Measurements from ENCODE around the gene TRIM39. TPM values are rescaled to one million over a fixed set of nuclear protein-coding genes. Genes with fewer than 3 reads are reported as not detected.

Gene TRIM39
- total RNA-seq, result 11.7 and 12.5 TPM in 2 replicates

DNA sequence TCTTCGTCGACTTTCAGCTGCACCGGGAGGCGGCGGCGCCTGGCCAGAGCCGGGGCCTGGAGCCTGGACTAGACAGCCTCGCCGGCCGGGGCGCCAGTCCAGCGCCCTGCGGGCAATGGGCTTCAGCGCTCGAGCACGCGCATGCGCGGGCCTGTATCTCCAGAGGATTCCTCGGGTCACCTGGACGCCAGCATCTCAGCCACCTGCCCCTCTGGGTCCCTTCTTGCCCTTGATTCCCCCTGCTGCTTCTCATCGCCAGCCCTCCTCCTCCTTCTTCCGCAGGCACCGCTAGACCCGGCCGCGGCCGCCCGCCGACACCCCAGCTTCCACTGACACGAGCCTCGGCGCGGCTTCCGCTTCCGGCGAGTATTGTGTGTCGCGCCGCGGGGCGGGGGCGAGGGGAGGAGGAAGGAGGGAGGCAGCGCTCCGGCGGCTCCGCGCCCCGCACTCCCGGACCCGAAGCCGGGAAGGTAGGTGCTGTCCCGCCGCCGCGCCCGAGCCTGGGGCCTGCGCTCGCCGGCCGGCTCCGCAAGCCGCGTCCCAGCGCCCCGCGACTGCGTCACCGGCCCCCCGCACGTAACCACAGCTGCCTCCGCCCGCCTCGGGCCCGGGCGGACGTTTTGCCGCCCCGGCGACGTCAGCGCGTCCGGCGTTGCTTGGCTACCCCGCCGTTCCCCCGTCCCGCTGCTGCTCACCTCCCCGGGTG, at the start of gene TRIM39:
TSS of gene TRIM39 (plus strand) at position 402 of the 706 bp plus-strand sequence. CDS start 2,391 bp downstream, outside the sequence.

DNA sequence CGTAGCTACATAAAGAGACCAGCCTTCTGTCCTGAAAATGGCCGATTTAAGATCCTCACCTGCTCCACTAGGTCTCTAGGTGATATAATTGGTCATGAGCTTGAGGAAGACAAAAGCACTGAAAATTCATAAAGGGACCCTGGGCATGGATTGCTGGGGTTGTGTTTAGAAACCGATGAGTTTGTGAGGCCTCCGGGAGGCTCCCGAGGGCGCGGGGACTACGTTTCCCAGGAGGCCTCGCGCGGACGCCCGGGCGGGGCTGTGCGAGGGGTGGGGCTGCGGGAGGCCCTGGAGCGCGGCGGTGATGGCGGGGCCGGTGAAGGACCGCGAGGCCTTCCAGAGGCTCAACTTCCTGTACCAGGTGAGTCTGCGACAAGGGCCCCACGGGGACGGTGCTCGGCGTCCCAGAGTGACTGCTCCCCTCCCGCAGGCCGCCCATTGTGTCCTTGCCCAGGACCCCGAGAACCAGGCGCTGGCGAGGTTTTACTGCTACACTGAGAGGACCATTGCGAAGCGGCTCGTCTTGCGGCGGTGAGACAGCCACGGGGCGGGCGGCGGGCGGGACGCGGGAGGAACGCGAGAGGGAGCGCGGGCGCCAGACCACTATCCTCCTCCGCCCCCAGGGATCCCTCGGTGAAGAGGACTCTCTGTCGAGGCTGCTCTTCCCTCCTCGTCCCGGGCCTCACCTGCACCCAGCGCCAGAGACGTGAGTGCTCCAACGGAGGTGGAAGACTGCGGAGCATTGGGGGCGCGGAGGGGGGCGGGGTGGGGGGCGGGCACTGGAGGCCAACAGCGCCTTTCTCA, 18.3 kb downstream of the TRIM39 start, which contains the start of gene RPP21:
TSS of gene RPP21 (plus strand) at position 289 of the 804 bp plus-strand sequence. CDS start at position 305, 16 bp downstream.

Other genes starting within 250 kb of the TRIM39 start
- gene TRIM31, start 213.8 kb upstream of the TRIM39 start, total RNA-seq, result 0.05 TPM in 1 of 2 replicates, not detected in the other
- not detected in 2 replicates for gene TRIM40, start 190.8 kb upstream of the TRIM39 start, total RNA-seq
- gene TRIM10, start 165.7 kb upstream of the TRIM39 start, total RNA-seq, result not detected in 2 replicates
- not detected in 2 replicates for gene TRIM15, start 163.4 kb upstream of the TRIM39 start, total RNA-seq
- gene TRIM26, start 113.5 kb upstream of the TRIM39 start, total RNA-seq, result 47.3 and 59.0 TPM in 2 replicates
- gene RPP21, start 18.2 kb downstream of the TRIM39 start, total RNA-seq, result 97.3 and 106 TPM in 2 replicates
- 130 and 131 TPM in 2 replicates for gene HLA-E, start 162.6 kb downstream of the TRIM39 start, total RNA-seq
- gene GNL1, start 229.6 kb downstream of the TRIM39 start, total RNA-seq, result 36.1 and 49.5 TPM in 2 replicates
- 2.9 and 8.5 TPM in 2 replicates for gene PRR3, start 230.4 kb downstream of the TRIM39 start, total RNA-seq
- gene ABCF1, start 244.5 kb downstream of the TRIM39 start, total RNA-seq, result 43.1 and 44.7 TPM in 2 replicates

Data from airway epithelial cell (primary cell).